SU-DHL-6 (cell line): ENCODE results near the gene GPR152.
A peak's percentile ranks its signal among the peaks of the same experiment; 100 is the strongest.

Experiments
- H2AFZ ChIP-seq: fragments of 200-600 bp; sonication (generic); 2 replicates; pipeline ENCODE4 v1.6.1; 2014; ENCODE audit warnings: low read depth, mild to moderate bottlenecking, moderate library complexity, mixed read lengths, antibody characterized with exemption, low read length; ENCODE audit not compliant: severe bottlenecking
- H3F3A ChIP-seq: fragments of 200-600 bp; shearing (Covaris generic); 2 replicates; pipeline ENCODE4 v1.6.0; 2016; ENCODE audit warnings: antibody characterized with exemption, mild to moderate bottlenecking; ENCODE audit not compliant: insufficient read depth
- H3K27ac ChIP-seq: fragments of 200-600 bp; sonication (generic); 2 replicates; pipeline ENCODE4 v1.5.1; 2016; ENCODE audit warnings: low read depth, mild to moderate bottlenecking, low read length, moderate library complexity, mixed read lengths
- H3K27me3 ChIP-seq: fragments of 200-600 bp; sonication (generic), shearing (Covaris generic); 2 replicates; pipeline ENCODE4 v1.6.0; 2014; ENCODE audit warnings: mild to moderate bottlenecking, low read length
- H3K36me3 ChIP-seq: fragments of 200-600 bp; sonication (generic); 2 replicates; pipeline ENCODE4 v1.6.1; 2014; ENCODE audit warnings: mild to moderate bottlenecking, low read length, mixed read lengths
- H3K4me2 ChIP-seq: fragments of 300-600, 200-600 bp; shearing (Covaris generic), sonication (generic); 2 replicates; pipeline ENCODE4 v1.6.0; 2014; ENCODE audit warnings: low read length, low read depth, mild to moderate bottlenecking; ENCODE audit not compliant: poor library complexity, severe bottlenecking
- H3K4me3 ChIP-seq: fragments of 200-600 bp; sonication (generic); 2 replicates; pipeline ENCODE4 v1.5.1; 2014; ENCODE audit warnings: antibody characterized with exemption, low read length, mild to moderate bottlenecking, mixed read lengths; ENCODE audit not compliant: insufficient read depth, poor library complexity, severe bottlenecking
- H3K79me2 ChIP-seq: fragments of 200-600 bp; sonication (generic); 2 replicates; pipeline ENCODE4 v1.6.1; 2014; ENCODE audit warnings: mild to moderate bottlenecking, low read length, moderate library complexity; ENCODE audit not compliant: insufficient read depth
- H3K9ac ChIP-seq: fragments of 200-600 bp; sonication (generic); 2 replicates; pipeline ENCODE4 v1.7.0; 2014; ENCODE audit warnings: mild to moderate bottlenecking, low read length
- H3K9me2 ChIP-seq: fragments of 200-600 bp; sonication (generic); replicated peaks from 2 replicates; pipeline ENCODE4 v1.6.1; 2014; ENCODE audit warnings: low read length; ENCODE audit not compliant: insufficient read depth
- H3K9me3 ChIP-seq: fragments of 200-600 bp; sonication (generic); 2 replicates; pipeline ENCODE4 v1.6.1; 2014; ENCODE audit warnings: low read length, mixed read lengths; ENCODE audit not compliant: insufficient read depth
- H4K20me1 ChIP-seq: fragments of 200-600 bp; sonication (generic); 2 replicates; pipeline ENCODE4 v1.6.1; 2014; ENCODE audit warnings: low read depth, mild to moderate bottlenecking, antibody characterized with exemption, low read length, moderate library complexity, mixed read lengths
- EZH2phosphoT487 ChIP-seq: fragments of 200-600 bp; sonication (generic), shearing (Covaris generic); conservative IDR thresholded peaks from 2 replicates; pipeline ENCODE4 v1.6.1; 2018; ENCODE audit warnings: mild to moderate bottlenecking, antibody characterized with exemption, low read length, moderate library complexity, mixed read lengths
- TF ChIP-seq, protein P1 (sequence below): fragments of 200-600 bp; sonication (generic); IDR thresholded peaks from one replicate; pipeline ENCODE4 v1.5.1; 2017; ENCODE audit warnings: antibody characterized with exemption, mild to moderate bottlenecking, low read length, moderate library complexity; ENCODE audit not compliant: insufficient read depth, poor library complexity, severe bottlenecking

GPR152 gene

GRCh38 chr11:67410369-67410831 lies 42.1 kb downstream of the GPR152 start:
- H3K36me3 ChIP-seq: no peaks in the 10 kb centered on the region
- H3F3A ChIP-seq: peaks cover 31% of the 10 kb centered on the region
- H3K27me3 ChIP-seq: no peaks in the 10 kb centered on the region
- H2AFZ ChIP-seq: no peak overlapping the region
- H3K9me2 ChIP-seq: no peaks in the 10 kb centered on the region
- H3K79me2 ChIP-seq: no peaks in the 10 kb centered on the region
- H4K20me1 ChIP-seq: no peaks in the 10 kb centered on the region
- H3K27ac ChIP-seq: no peak overlapping the region
- H3K4me3 ChIP-seq: no peak overlapping the region
- no peak overlapping the region for H3K4me2 ChIP-seq
- TF ChIP-seq, protein P1, sequence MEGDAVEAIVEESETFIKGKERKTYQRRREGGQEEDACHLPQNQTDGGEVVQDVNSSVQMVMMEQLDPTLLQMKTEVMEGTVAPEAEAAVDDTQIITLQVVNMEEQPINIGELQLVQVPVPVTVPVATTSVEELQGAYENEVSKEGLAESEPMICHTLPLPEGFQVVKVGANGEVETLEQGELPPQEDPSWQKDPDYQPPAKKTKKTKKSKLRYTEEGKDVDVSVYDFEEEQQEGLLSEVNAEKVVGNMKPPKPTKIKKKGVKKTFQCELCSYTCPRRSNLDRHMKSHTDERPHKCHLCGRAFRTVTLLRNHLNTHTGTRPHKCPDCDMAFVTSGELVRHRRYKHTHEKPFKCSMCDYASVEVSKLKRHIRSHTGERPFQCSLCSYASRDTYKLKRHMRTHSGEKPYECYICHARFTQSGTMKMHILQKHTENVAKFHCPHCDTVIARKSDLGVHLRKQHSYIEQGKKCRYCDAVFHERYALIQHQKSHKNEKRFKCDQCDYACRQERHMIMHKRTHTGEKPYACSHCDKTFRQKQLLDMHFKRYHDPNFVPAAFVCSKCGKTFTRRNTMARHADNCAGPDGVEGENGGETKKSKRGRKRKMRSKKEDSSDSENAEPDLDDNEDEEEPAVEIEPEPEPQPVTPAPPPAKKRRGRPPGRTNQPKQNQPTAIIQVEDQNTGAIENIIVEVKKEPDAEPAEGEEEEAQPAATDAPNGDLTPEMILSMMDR: no peak
- no peak for TF ChIP-seq EZH2phosphoT487
- no peaks in the 10 kb centered on the region for H3K9me3 ChIP-seq
- H3K9ac ChIP-seq: no peak overlapping the region

DNA sequence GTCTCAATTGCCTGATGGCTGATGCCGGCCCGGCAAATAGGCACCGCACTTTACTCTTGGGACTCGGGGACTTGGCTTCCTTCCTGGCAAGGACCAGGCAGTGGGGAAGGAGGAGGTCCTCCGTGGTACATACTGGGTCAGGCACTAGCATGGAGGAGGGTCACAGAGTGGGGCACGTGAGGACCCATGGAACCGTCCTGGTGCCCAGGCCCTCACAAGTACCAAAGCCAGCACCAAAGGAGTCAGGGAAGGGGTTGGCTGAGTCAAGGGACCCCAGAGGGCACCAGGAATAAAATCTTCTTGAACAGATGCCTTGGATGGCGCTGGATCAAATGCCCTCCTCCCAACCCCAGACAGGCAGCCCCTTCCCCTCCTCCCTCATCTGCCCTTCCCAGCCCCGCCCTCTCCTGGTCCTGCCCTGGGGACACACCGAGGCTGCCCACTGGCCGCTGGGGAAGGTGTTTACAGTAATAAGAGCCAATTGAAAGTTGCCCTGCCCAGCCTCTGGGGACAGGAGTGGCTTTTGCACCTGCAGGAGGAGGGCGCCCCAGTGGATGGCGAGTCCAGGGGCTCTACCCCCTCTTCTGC lies 42.7 kb downstream of the GPR152 start:
- H3K27me3 ChIP-seq: no peaks in the 10 kb centered on the region
- H3K36me3 ChIP-seq: no peaks in the 10 kb centered on the region
- no peaks in the 10 kb centered on the region for H3K9me3 ChIP-seq
- TF ChIP-seq, protein P1: no peak
- no peak for TF ChIP-seq EZH2phosphoT487
- H3K27ac ChIP-seq: peak overlapping the region; percentile 88
- no peak overlapping the region for H2AFZ ChIP-seq
- H4K20me1 ChIP-seq: no peaks in the 10 kb centered on the region
- peaks cover 31% of the 10 kb centered on the region for H3F3A ChIP-seq
- peak overlapping the region; percentile 57 for H3K9ac ChIP-seq
- no peaks in the 10 kb centered on the region for H3K79me2 ChIP-seq
- H3K4me2 ChIP-seq: peak overlapping the region; percentile 48
- peak overlapping the region; percentile 23 for H3K4me3 ChIP-seq
- no peaks in the 10 kb centered on the region for H3K9me2 ChIP-seq

- Histone ChIP-seq H3K4me2 (peak overlapping the region; percentile 48), H3K9me3 (no peaks in the 10 kb centered on the region), H2AFZ (no peak overlapping the region), H3K27me3 (no peaks in the 10 kb centered on the region), H3K36me3 (no peaks in the 10 kb centered on the region), H3K27ac (peak overlapping the region; percentile 88), H3F3A (peaks cover 36% of the 10 kb centered on the region), H3K9me2 (no peaks in the 10 kb centered on the region), H3K4me3 (peak overlapping the region; percentile 23), H4K20me1 (no peaks in the 10 kb centered on the region), H3K9ac (peak overlapping the region; percentile 57), H3K79me2 (no peaks in the 10 kb centered on the region)
- TF ChIP-seq, protein P1: no peak
- no peak for TF ChIP-seq EZH2phosphoT487
Measured at GRCh38 chr11:67409261-67409666, 43.3 kb downstream of the GPR152 start.
